ENCODE data around the gene BARHL1.
"Not testable (repeated sequence)": the region's sequence is repeated elsewhere in the genome, so short reads cannot be mapped to it uniquely, and the experiment has no call there.

BARHL1 gene

GRCh38 chr9:132547976-132548730, 34.3 kb upstream of the BARHL1 start:
- no peak overlapping the region for H3K27ac Mint-ChIP-seq
- no peaks in the 10 kb centered on the region for H3K4me1 Mint-ChIP-seq (ENCODE audit: low read depth)

GRCh38 chr9:132548751-132549640, 33.4 kb upstream of the BARHL1 start:
- no peak overlapping the region for H3K4me3 Mint-ChIP-seq
- no peaks in the 10 kb centered on the region for H3K36me3 Mint-ChIP-seq (ENCODE audit: low read depth)
- peaks cover 6% of the 10 kb centered on the region for H3K27me3 Mint-ChIP-seq (ENCODE audit: low read depth)
- H3K27ac Mint-ChIP-seq: no peak overlapping the region
- H3K4me1 Mint-ChIP-seq (ENCODE audit: low read depth): no peaks in the 10 kb centered on the region
- DNase-seq (ENCODE audit: low spot score): no peak
- H3K9me3 Mint-ChIP-seq: no peaks in the 10 kb centered on the region

More at GRCh38 chr9:132547976-132548730, 34.3 kb upstream of the BARHL1 start:
- H3K36me3 Mint-ChIP-seq (ENCODE audit: low read depth): no peaks in the 10 kb centered on the region
- H3K4me3 Mint-ChIP-seq: no peak overlapping the region
- peaks cover 6% of the 10 kb centered on the region for H3K27me3 Mint-ChIP-seq (ENCODE audit: low read depth)
- no peak for DNase-seq (ENCODE audit: low spot score)
- H3K9me3 Mint-ChIP-seq: no peaks in the 10 kb centered on the region

GRCh38 chr9:132551556-132551955, 30.9 kb upstream of the BARHL1 start:
- Mint-ChIP-seq H3K4me3 (no peak overlapping the region), H3K4me1 (ENCODE audit: low read depth) (no peaks in the 10 kb centered on the region), H3K36me3 (ENCODE audit: low read depth) (no peaks in the 10 kb centered on the region), H3K27me3 (ENCODE audit: low read depth) (no peaks in the 10 kb centered on the region), H3K9me3 (no peaks in the 10 kb centered on the region), H3K27ac (no peak overlapping the region)
- no peak for DNase-seq (ENCODE audit: low spot score)

- no peaks in the 10 kb centered on the region for H3K27me3 Mint-ChIP-seq (ENCODE audit: low read depth)
- H3K9me3 Mint-ChIP-seq: no peaks in the 10 kb centered on the region
- no peaks in the 10 kb centered on the region for H3K4me1 Mint-ChIP-seq (ENCODE audit: low read depth)
- H3K4me3 Mint-ChIP-seq: no peak overlapping the region
- H3K27ac Mint-ChIP-seq: no peak overlapping the region
- H3K36me3 Mint-ChIP-seq (ENCODE audit: low read depth): no peaks in the 10 kb centered on the region
- DNase-seq (ENCODE audit: low spot score): no peak
Measured at GRCh38 chr9:132552041-132552440, 30.4 kb upstream of the BARHL1 start.

GRCh38 chr9:132554755-132555154, 27.7 kb upstream of the BARHL1 start:
- Mint-ChIP-seq H3K27ac (no peak overlapping the region), H3K27me3 (ENCODE audit: low read depth) (peaks cover 5% of the 10 kb centered on the region), H3K4me3 (no peak overlapping the region), H3K36me3 (ENCODE audit: low read depth) (no peaks in the 10 kb centered on the region), H3K9me3 (no peaks in the 10 kb centered on the region), H3K4me1 (ENCODE audit: low read depth) (no peaks in the 10 kb centered on the region)
- DNase-seq (ENCODE audit: low spot score): no peak

- Mint-ChIP-seq H3K27ac (no peak overlapping the region), H3K27me3 (ENCODE audit: low read depth) (peaks cover 8% of the 10 kb centered on the region), H3K9me3 (no peaks in the 10 kb centered on the region), H3K4me3 (no peak overlapping the region), H3K36me3 (ENCODE audit: low read depth) (no peaks in the 10 kb centered on the region), H3K4me1 (ENCODE audit: low read depth) (no peaks in the 10 kb centered on the region)
- DNase-seq (ENCODE audit: low spot score): no peak
Measured at GRCh38 chr9:132555528-132555927, 26.9 kb upstream of the BARHL1 start.

- Mint-ChIP-seq H3K27me3 (ENCODE audit: low read depth) (peaks cover 10% of the 10 kb centered on the region), H3K9me3 (no peaks in the 10 kb centered on the region), H3K4me3 (no peak overlapping the region), H3K27ac (no peak overlapping the region), H3K36me3 (ENCODE audit: low read depth) (no peaks in the 10 kb centered on the region), H3K4me1 (ENCODE audit: low read depth) (no peaks in the 10 kb centered on the region)
- DNase-seq (ENCODE audit: low spot score): no peak
Measured at GRCh38 chr9:132556235-132556634, 26.2 kb upstream of the BARHL1 start.

- Mint-ChIP-seq H3K4me3 (no peak overlapping the region), H3K4me1 (ENCODE audit: low read depth) (no peaks in the 10 kb centered on the region), H3K9me3 (no peaks in the 10 kb centered on the region), H3K27ac (no peak overlapping the region), H3K36me3 (ENCODE audit: low read depth) (no peaks in the 10 kb centered on the region), H3K27me3 (ENCODE audit: low read depth) (peaks cover 10% of the 10 kb centered on the region)
- DNase-seq (ENCODE audit: low spot score): no peak
Measured at GRCh38 chr9:132556714-132557113, 25.7 kb upstream of the BARHL1 start.

GRCh38 chr9:132557159-132557558, 25.2 kb upstream of the BARHL1 start:
- Mint-ChIP-seq H3K4me1 (ENCODE audit: low read depth) (no peaks in the 10 kb centered on the region), H3K27ac (no peak overlapping the region), H3K27me3 (ENCODE audit: low read depth) (peaks cover 12% of the 10 kb centered on the region), H3K36me3 (ENCODE audit: low read depth) (no peaks in the 10 kb centered on the region), H3K9me3 (no peaks in the 10 kb centered on the region), H3K4me3 (no peak overlapping the region)
- DNase-seq (ENCODE audit: low spot score): no peak

- Mint-ChIP-seq H3K4me1 (ENCODE audit: low read depth) (no peaks in the 10 kb centered on the region), H3K27me3 (ENCODE audit: low read depth) (peaks cover 14% of the 10 kb centered on the region), H3K9me3 (no peaks in the 10 kb centered on the region), H3K27ac (no peak overlapping the region), H3K4me3 (no peak overlapping the region), H3K36me3 (ENCODE audit: low read depth) (no peaks in the 10 kb centered on the region)
- DNase-seq (ENCODE audit: low spot score): no peak
Measured at GRCh38 chr9:132559711-132560110, 22.7 kb upstream of the BARHL1 start.

GRCh38 chr9:132560616-132561202, 21.7 kb upstream of the BARHL1 start:
- DNase-seq (ENCODE audit: low spot score): no peak
- H3K27ac Mint-ChIP-seq: no peak overlapping the region
- H3K9me3 Mint-ChIP-seq: no peaks in the 10 kb centered on the region
- H3K4me1 Mint-ChIP-seq (ENCODE audit: low read depth): no peaks in the 10 kb centered on the region
- H3K4me3 Mint-ChIP-seq: no peak overlapping the region
- no peaks in the 10 kb centered on the region for H3K36me3 Mint-ChIP-seq (ENCODE audit: low read depth)
- H3K27me3 Mint-ChIP-seq (ENCODE audit: low read depth): peaks cover 14% of the 10 kb centered on the region

- no peak for DNase-seq (ENCODE audit: low spot score)
- Mint-ChIP-seq H3K27ac (no peak overlapping the region), H3K27me3 (ENCODE audit: low read depth) (peaks cover 14% of the 10 kb centered on the region)
Measured at GRCh38 chr9:132562306-132562573, 20.2 kb upstream of the BARHL1 start.

GRCh38 chr9:132564526-132564925, 17.9 kb upstream of the BARHL1 start:
- Mint-ChIP-seq H3K27ac (no peak overlapping the region), H3K4me3 (no peak overlapping the region), H3K9me3 (no peaks in the 10 kb centered on the region), H3K27me3 (ENCODE audit: low read depth) (peaks cover 11% of the 10 kb centered on the region), H3K36me3 (ENCODE audit: low read depth) (no peaks in the 10 kb centered on the region), H3K4me1 (ENCODE audit: low read depth) (no peaks in the 10 kb centered on the region)
- DNase-seq (ENCODE audit: low spot score): no peak

More at GRCh38 chr9:132562306-132562573, 20.2 kb upstream of the BARHL1 start:
- H3K9me3 Mint-ChIP-seq: no peaks in the 10 kb centered on the region
- no peak overlapping the region for H3K4me3 Mint-ChIP-seq
- no peaks in the 10 kb centered on the region for H3K4me1 Mint-ChIP-seq (ENCODE audit: low read depth)
- H3K36me3 Mint-ChIP-seq (ENCODE audit: low read depth): no peaks in the 10 kb centered on the region

GRCh38 chr9:132568787-132569186, 13.6 kb upstream of the BARHL1 start:
- not testable (repeated sequence) for H3K9me3 Mint-ChIP-seq; DNase-seq (ENCODE audit: low spot score); H3K4me1 Mint-ChIP-seq (ENCODE audit: low read depth); H3K36me3 Mint-ChIP-seq (ENCODE audit: low read depth); H3K27me3 Mint-ChIP-seq (ENCODE audit: low read depth); H3K27ac Mint-ChIP-seq; H3K4me3 Mint-ChIP-seq
